NCI-H1694 treated with DMSO at 0.1 percent for 48 hours (cell line): ENCODE measurements around the gene HECTD2.
"Not testable (repeated sequence)": the region's sequence is repeated elsewhere in the genome, so short reads cannot be mapped to it uniquely, and the experiment has no call there.

ENCODE experiments used
- DNase-seq: peaks from one replicate; lab custom pipeline; 2025; lab: John Stamatoyannopoulos, UW

The HECTD2 gene

GRCh38 chr10:91412354-91413087 is 2.4 kb downstream of the HECTD2 start:
- DNase-seq = no peak

- DNase-seq = no peak
Observed at GRCh38 chr10:91415816-91416215, 5.7 kb downstream of the HECTD2 start.

- DNase-seq = no peak
Observed at GRCh38 chr10:91416339-91416855, 6.3 kb downstream of the HECTD2 start.

- DNase-seq = no peak
Observed at GRCh38 chr10:91418416-91418815, 8.3 kb downstream of the HECTD2 start.

GRCh38 chr10:91420868-91421267 is 10.7 kb downstream of the HECTD2 start:
- DNase-seq = no peak

GRCh38 chr10:91422915-91423314 is 12.8 kb downstream of the HECTD2 start:
- no peak for DNase-seq

- no peak for DNase-seq
Observed at GRCh38 chr10:91424016-91424415, 13.9 kb downstream of the HECTD2 start.

- DNase-seq = no peak
Observed at GRCh38 chr10:91432175-91432574, 22.0 kb downstream of the HECTD2 start.

- DNase-seq = no peak
Observed at GRCh38 chr10:91433620-91434019, 23.5 kb downstream of the HECTD2 start.

GRCh38 chr10:91434041-91434440 is 23.9 kb downstream of the HECTD2 start:
- DNase-seq = no peak

GRCh38 chr10:91435241-91435640 is 25.1 kb downstream of the HECTD2 start:
- DNase-seq = no peak

GRCh38 chr10:91438228-91438627 is 28.1 kb downstream of the HECTD2 start:
- not testable (repeated sequence) for DNase-seq

- DNase-seq = no peak
Observed at GRCh38 chr10:91444211-91445182, 34.4 kb downstream of the HECTD2 start.

GRCh38 chr10:91452063-91452462 is 41.9 kb downstream of the HECTD2 start:
- DNase-seq = no peak

GRCh38 chr10:91453535-91453934 is 43.4 kb downstream of the HECTD2 start:
- no peak for DNase-seq

GRCh38 chr10:91455135-91455534 is 45.0 kb downstream of the HECTD2 start:
- not testable (repeated sequence) for DNase-seq

GRCh38 chr10:91460681-91461080 is 50.5 kb downstream of the HECTD2 start:
- DNase-seq = no peak

GRCh38 chr10:91462423-91462822 is 52.3 kb downstream of the HECTD2 start:
- DNase-seq = no peak

GRCh38 chr10:91464500-91464899 is 54.4 kb downstream of the HECTD2 start:
- no peak for DNase-seq

- no peak for DNase-seq
Observed at GRCh38 chr10:91465261-91465660, 55.1 kb downstream of the HECTD2 start.

GRCh38 chr10:91467114-91467513 is 57.0 kb downstream of the HECTD2 start:
- DNase-seq = no peak

- no peak for DNase-seq
Observed at GRCh38 chr10:91471602-91472001, 61.5 kb downstream of the HECTD2 start.

- DNase-seq = no peak
Observed at GRCh38 chr10:91472911-91473310, 62.8 kb downstream of the HECTD2 start.
